ENCODE data around the gene EFHB. TPM values are rescaled to one million over a fixed set of nuclear protein-coding genes. Genes with fewer than 3 reads are reported as not detected.

The EFHB gene
- not detected in 2 replicates for total RNA-seq (2013; cell fraction: nucleolus; rRNA removed)
- total RNA-seq (2014; rRNA removed) (0.33 and 0.68 TPM in 2 replicates), total RNA-seq (2014; rRNA removed; fragmentation: Illumina TruSeq; extraction: Trizol) (0.18 and 0.41 TPM in 2 replicates), total RNA-seq (2021) (0.37 TPM in 1 of 2 replicates, not detected in the other), polyA plus RNA-seq (2011; rRNA removed) (0.87 and 0.91 TPM in 2 replicates), polyA plus RNA-seq (2014; fragmentation: Illumina TruSeq; extraction: Trizol) (0.10 and 0.12 TPM in 2 replicates), polyA plus RNA-seq (2014; fragmentation: Nextera tagmentation; extraction: Ambion mirVana) (under 1 TPM; 0.31 to 0.53 TPM), polyA plus RNA-seq (2014; rRNA removed) (1.2 TPM in 1 of 2 replicates, not detected in the other), polyA plus RNA-seq (2016; fragmentation: Nextera tagmentation; extraction: Ambion mirVana) (under 1 TPM in 1 of 2 experiments, not detected in 1; 0.95 TPM), polyA minus RNA-seq (2011; rRNA and poly(A)+ RNA removed) (2.5 and 3.3 TPM in 2 replicates), Bru-seq, nascent RNA (percentile 34 among the genes with signal in this experiment), BruChase-seq, experiment 1, labeled RNA remaining after a 6-hour chase (percentile 14 among the genes with signal in this experiment), BruChase-seq, experiment 2, labeled RNA remaining after a 2-hour chase (percentile 21 among the genes with signal in this experiment)
- 0.09 TPM for polyA plus RNA-seq (2011; ENCODE audit: low read depth)
- polyA plus RNA-seq (2011; cell fraction: cytosol; rRNA removed), result 0.18 and 0.43 TPM in 2 replicates
- 0.69 and 1.8 TPM in 2 replicates for polyA plus RNA-seq (2011; cell fraction: nucleus; rRNA removed)
- 0.29 TPM in 1 of 2 replicates, not detected in the other for polyA plus RNA-seq (2012)
- 1.1 TPM in 1 of 2 replicates, not detected in the other for polyA minus RNA-seq (2011; cell fraction: cytosol; rRNA and poly(A)+ RNA removed)
- polyA minus RNA-seq (2011; cell fraction: nucleus; rRNA and poly(A)+ RNA removed), result 4.5 and 10.2 TPM in 2 replicates
- long read RNA-seq, experiment 1, result 0 reads
- long read RNA-seq, experiment 2, result 0 reads

GRCh38 chr3:19934098-19934566 lies at the start of gene EFHB:
TSS of gene EFHB (minus strand) at chr3:19934217. CDS start at chr3:19934018, 199 bp downstream.
- no peak for FAIRE-seq
- Histone ChIP-seq H3K36me3 (ENCODE audit: control insufficient read depth in 2 of 2, insufficient read depth in 2 of 2, low read length in 1 of 2) (no peaks in the 10 kb centered on the region), H2AFZ (ENCODE audit: control insufficient read depth, low read depth, low read length) (no peak within 1 kb of the TSS), H3K4me1 (ENCODE audit: control insufficient read depth, insufficient read depth, low read length) (peaks cover 13% of the 10 kb centered on the region), H3K4me2 (ENCODE audit: control insufficient read depth, insufficient read depth) (no peak within 1 kb of the TSS), H3K9me3 (replicated peaks; ENCODE audit: control insufficient read depth, insufficient read depth, low read length) (no peaks in the 10 kb centered on the region; the same call in 2 of the 3 replicates), H3K27ac (ENCODE audit: control insufficient read depth, insufficient read depth) (no peak within 1 kb of the TSS), H3K79me2 (ENCODE audit: control insufficient read depth, insufficient read depth, low read length) (no peaks in the 10 kb centered on the region), H3K4me3 (no peak within 1 kb of the TSS), H3K9ac (ENCODE audit: control insufficient read depth, insufficient read depth, low read length) (no peak within 1 kb of the TSS), H3K27me3 (replicated peaks in 1 of 2; ENCODE audit: control insufficient read depth in 2 of 2, insufficient read depth in 2 of 2, low read length in 1 of 2) (no peaks in the 10 kb centered on the region), H4K20me1 (ENCODE audit: control insufficient read depth, insufficient read depth) (no peaks in the 10 kb centered on the region)
- WGBS (ENCODE audit: insufficient coverage, insufficient replicate concordance, low lambda C conversion rate, missing lambda C conversion rate), result 61% methylated on average over 5 of the region's 5 CpGs
- no TSS peak for BruUV-seq (replicated peaks)
- TF ChIP-seq IRF5 (IDR thresholded peaks at IDR 0.05; ENCODE audit: borderline replicate concordance) (no peak), ZBTB4 (CRISPR knock-in tag; IDR thresholded peaks at IDR 0.05) (no peak), TARDBP (IDR thresholded peaks at IDR 0.05; ENCODE audit: borderline replicate concordance) (no peak), CTCF (IDR thresholded peaks at IDR 0.05 in 2 of 3, conservative IDR thresholded peaks at IDR 0.05 in 1 of 3; ENCODE audit: control insufficient read depth in 2 of 3, extremely low read depth in 1 of 3, insufficient read depth in 1 of 3, low read depth in 3 of 3, low read length in 3 of 3) (no peak), CHD2 (IDR thresholded peaks at IDR 0.05; ENCODE audit: borderline replicate concordance, low read depth, low read length) (no peak)
- in situ Hi-C loops (cut with MboI) (no loop called here), intact Hi-C loops (cut with micrococcal nuclease; ENCODE audit: unreplicated experiment) (no loop called here)
- RAD21 ChIA-PET (ENCODE audit: unreplicated experiment), result no interaction called here
- POLR2A ChIA-PET, result no interaction called here
- CTCF ChIA-PET, result no interaction called here
- ATAC-seq, result 0 out of 3 replicates have a peak, but pooled peaks have one; percentile 18
- DNase-seq (ENCODE audit: low read depth, low spot score), result no peak
- SMC1A ChIA-PET (ENCODE audit: uncharacterized antibody, unreplicated experiment), result no interaction called here

All from GM12878 (cell line).